Stimulated activated naive CD8-positive, alpha-beta T cell treated with anti-CD3 and anti-CD28 coated beads, Interleukin-15, Interleukin-2, amounts not matched to agents 100 ng/mL and 50 ng/mL, for 24 hours (primary cell): Measurements from ENCODE around the gene SLC30A3.

ENCODE experiments used
- H3K27ac Mint-ChIP-seq: one replicate; pipeline ENCODE4 v1.8.0; 2021; ENCODE audit warnings: mild to moderate bottlenecking, mixed read lengths
- H3K27me3 Mint-ChIP-seq: one replicate; pipeline ENCODE4 v1.8.0; 2021; ENCODE audit warnings: mixed read lengths
- H3K36me3 Mint-ChIP-seq: one replicate; pipeline ENCODE4 v1.8.0; 2021; ENCODE audit warnings: low read depth, mixed read lengths
- H3K4me1 Mint-ChIP-seq: one replicate; pipeline ENCODE4 v1.8.0; 2021; ENCODE audit warnings: low read depth, mixed read lengths
- H3K4me3 Mint-ChIP-seq: one replicate; pipeline ENCODE4 v1.8.0; 2021; ENCODE audit warnings: mild to moderate bottlenecking, mixed read lengths
- H3K9me3 Mint-ChIP-seq: one replicate; pipeline ENCODE4 v1.8.0; 2021; ENCODE audit warnings: mixed read lengths

The SLC30A3 gene

GRCh38 chr2:27297195-27297594 lies 34.3 kb upstream of the SLC30A3 start:
- Mint-ChIP-seq H3K4me1 (no peaks in the 10 kb centered on the region), H3K4me3 (no peak overlapping the region), H3K9me3 (no peaks in the 10 kb centered on the region), H3K36me3 (no peaks in the 10 kb centered on the region), H3K27ac (no peak overlapping the region), H3K27me3 (peaks cover 9% of the 10 kb centered on the region)

GRCh38 chr2:27296481-27296880 lies 33.6 kb upstream of the SLC30A3 start:
- H3K27me3 Mint-ChIP-seq, result peaks cover 9% of the 10 kb centered on the region

GRCh38 chr2:27294928-27295327 lies 32.1 kb upstream of the SLC30A3 start:
- Mint-ChIP-seq H3K4me3 (no peak overlapping the region), H3K36me3 (no peaks in the 10 kb centered on the region), H3K27me3 (peaks cover 9% of the 10 kb centered on the region), H3K4me1 (no peaks in the 10 kb centered on the region), H3K27ac (no peak overlapping the region), H3K9me3 (no peaks in the 10 kb centered on the region)

More at GRCh38 chr2:27296481-27296880, 33.6 kb upstream of the SLC30A3 start:
- Mint-ChIP-seq H3K9me3 (no peaks in the 10 kb centered on the region), H3K4me1 (no peaks in the 10 kb centered on the region), H3K36me3 (no peaks in the 10 kb centered on the region), H3K4me3 (no peak overlapping the region), H3K27ac (no peak overlapping the region)

GRCh38 chr2:27291865-27292264 lies 29.0 kb upstream of the SLC30A3 start:
- peaks cover 5% of the 10 kb centered on the region for H3K27me3 Mint-ChIP-seq
- H3K36me3 Mint-ChIP-seq, result no peaks in the 10 kb centered on the region
- no peaks in the 10 kb centered on the region for H3K4me1 Mint-ChIP-seq
- H3K9me3 Mint-ChIP-seq, result no peaks in the 10 kb centered on the region
- H3K27ac Mint-ChIP-seq, result no peak overlapping the region
- H3K4me3 Mint-ChIP-seq, result no peak overlapping the region

- no peak overlapping the region for H3K27ac Mint-ChIP-seq
- no peaks in the 10 kb centered on the region for H3K9me3 Mint-ChIP-seq
- H3K36me3 Mint-ChIP-seq, result no peaks in the 10 kb centered on the region
- no peak overlapping the region for H3K4me3 Mint-ChIP-seq
- no peaks in the 10 kb centered on the region for H3K4me1 Mint-ChIP-seq
- no peaks in the 10 kb centered on the region for H3K27me3 Mint-ChIP-seq
Observed at GRCh38 chr2:27290549-27290948, 27.7 kb upstream of the SLC30A3 start.

GRCh38 chr2:27288610-27289009 lies 25.8 kb upstream of the SLC30A3 start:
- H3K36me3 Mint-ChIP-seq, result no peaks in the 10 kb centered on the region
- no peak overlapping the region for H3K27ac Mint-ChIP-seq
- H3K4me3 Mint-ChIP-seq, result no peak overlapping the region
- no peaks in the 10 kb centered on the region for H3K4me1 Mint-ChIP-seq
- H3K27me3 Mint-ChIP-seq, result no peaks in the 10 kb centered on the region
- no peaks in the 10 kb centered on the region for H3K9me3 Mint-ChIP-seq

GRCh38 chr2:27285481-27285880 lies 22.6 kb upstream of the SLC30A3 start:
- Mint-ChIP-seq H3K4me1 (no peaks in the 10 kb centered on the region), H3K36me3 (no peaks in the 10 kb centered on the region), H3K9me3 (no peaks in the 10 kb centered on the region), H3K4me3 (no peak overlapping the region), H3K27ac (no peak overlapping the region), H3K27me3 (peaks cover 4% of the 10 kb centered on the region)

GRCh38 chr2:27284996-27285395 lies 22.1 kb upstream of the SLC30A3 start:
- Mint-ChIP-seq H3K27me3 (peaks cover 4% of the 10 kb centered on the region), H3K4me1 (no peaks in the 10 kb centered on the region), H3K4me3 (no peak overlapping the region), H3K27ac (no peak overlapping the region), H3K9me3 (no peaks in the 10 kb centered on the region), H3K36me3 (no peaks in the 10 kb centered on the region)

- Mint-ChIP-seq H3K4me3 (no peak overlapping the region), H3K27me3 (peaks cover 8% of the 10 kb centered on the region), H3K27ac (no peak overlapping the region), H3K9me3 (no peaks in the 10 kb centered on the region), H3K36me3 (no peaks in the 10 kb centered on the region), H3K4me1 (no peaks in the 10 kb centered on the region)
Observed at GRCh38 chr2:27282892-27283291, 20.0 kb upstream of the SLC30A3 start.

- Mint-ChIP-seq H3K27me3 (peaks cover 12% of the 10 kb centered on the region), H3K9me3 (no peaks in the 10 kb centered on the region), H3K36me3 (no peaks in the 10 kb centered on the region), H3K27ac (no peak within 1 kb of the TSS), H3K4me3 (no peak within 1 kb of the TSS), H3K4me1 (no peaks in the 10 kb centered on the region)
Observed at GRCh38 chr2:27281855-27282559, 19.2 kb upstream of the SLC30A3 start, which contains the start of gene TRIM54. Gene TRIM54, plus strand, starts transcription at chr2:27282429. Its CDS starts 303 bp downstream, at chr2:27282732.

GRCh38 chr2:27281442-27281841 lies 18.6 kb upstream of the SLC30A3 start:
- H3K4me3 Mint-ChIP-seq, result no peak overlapping the region
- H3K4me1 Mint-ChIP-seq, result no peaks in the 10 kb centered on the region
- H3K9me3 Mint-ChIP-seq, result no peaks in the 10 kb centered on the region
- no peaks in the 10 kb centered on the region for H3K36me3 Mint-ChIP-seq
- H3K27ac Mint-ChIP-seq, result no peak overlapping the region
- H3K27me3 Mint-ChIP-seq, result peaks cover 12% of the 10 kb centered on the region

GRCh38 chr2:27280826-27281225 lies 18.0 kb upstream of the SLC30A3 start:
- H3K4me1 Mint-ChIP-seq, result no peaks in the 10 kb centered on the region
- peaks cover 12% of the 10 kb centered on the region for H3K27me3 Mint-ChIP-seq
- no peak overlapping the region for H3K27ac Mint-ChIP-seq
- no peaks in the 10 kb centered on the region for H3K36me3 Mint-ChIP-seq
- no peaks in the 10 kb centered on the region for H3K9me3 Mint-ChIP-seq
- H3K4me3 Mint-ChIP-seq, result no peak overlapping the region

- Mint-ChIP-seq H3K27ac (no peak overlapping the region), H3K9me3 (no peaks in the 10 kb centered on the region), H3K36me3 (no peaks in the 10 kb centered on the region), H3K4me1 (no peaks in the 10 kb centered on the region), H3K27me3 (peaks cover 12% of the 10 kb centered on the region), H3K4me3 (no peak overlapping the region)
Observed at GRCh38 chr2:27278010-27278409, 15.2 kb upstream of the SLC30A3 start.

GRCh38 chr2:27275211-27276150 lies 12.6 kb upstream of the SLC30A3 start, which contains the start of gene DNAJC5G:
Gene DNAJC5G, plus strand, starts transcription at chr2:27275433. Its CDS starts 1,296 bp downstream, at chr2:27276729.
- Mint-ChIP-seq H3K27me3 (peaks cover 8% of the 10 kb centered on the region), H3K36me3 (no peaks in the 10 kb centered on the region), H3K27ac (no peak within 1 kb of the TSS), H3K4me1 (no peaks in the 10 kb centered on the region), H3K4me3 (no peak within 1 kb of the TSS), H3K9me3 (no peaks in the 10 kb centered on the region)
